D341Med (cell line): ENCODE measurements around the gene PRG3.
A peak's percentile ranks its signal among the peaks of the same experiment; 100 is the strongest.
"Not testable (repeated sequence)": the region's sequence is repeated elsewhere in the genome, so short reads cannot be mapped to it uniquely, and the experiment has no call there.

Experiments
- DNase-seq: peaks from one replicate; pipeline ENCODE4 v3.0.0; 2012; ENCODE audit warnings: low spot score

Gene PRG3

DNA sequence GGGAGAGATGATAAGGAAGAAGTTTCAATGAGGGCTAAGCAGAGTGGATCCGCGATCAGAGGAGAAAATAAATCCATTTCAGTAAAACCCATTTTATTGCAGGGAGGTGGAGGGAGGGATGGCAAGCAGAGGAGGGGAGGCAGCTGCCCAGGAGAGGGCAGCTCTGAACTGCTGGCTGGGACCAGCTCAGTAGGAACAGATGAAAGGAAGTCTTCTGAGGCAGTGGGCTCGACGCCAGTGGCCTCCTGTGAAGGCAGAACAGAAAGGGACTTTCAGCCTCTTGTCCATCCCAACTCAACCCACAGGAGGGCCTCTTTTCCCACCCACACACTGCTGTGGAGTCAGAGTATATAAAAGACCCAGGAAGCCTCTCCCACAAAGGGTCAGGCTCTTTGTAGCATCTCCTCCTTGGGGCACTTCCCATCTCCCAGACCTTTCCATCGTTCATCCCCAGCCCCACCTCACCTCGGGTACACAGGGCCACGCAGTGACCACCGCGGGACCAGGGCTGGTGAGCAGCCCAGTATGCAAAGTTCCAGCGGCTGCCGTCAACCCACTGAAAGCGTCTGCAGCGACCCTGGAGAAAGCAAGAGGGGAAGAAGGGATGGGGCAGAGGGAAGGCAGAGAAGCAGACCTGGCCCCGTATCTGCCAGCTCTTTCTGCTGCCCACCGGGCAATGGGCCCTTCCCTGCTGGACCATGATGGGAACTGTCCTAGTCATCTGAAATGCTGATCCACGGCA, 6.5 kb upstream of the PRG3 start:
- DNase-seq: no peak

DNA sequence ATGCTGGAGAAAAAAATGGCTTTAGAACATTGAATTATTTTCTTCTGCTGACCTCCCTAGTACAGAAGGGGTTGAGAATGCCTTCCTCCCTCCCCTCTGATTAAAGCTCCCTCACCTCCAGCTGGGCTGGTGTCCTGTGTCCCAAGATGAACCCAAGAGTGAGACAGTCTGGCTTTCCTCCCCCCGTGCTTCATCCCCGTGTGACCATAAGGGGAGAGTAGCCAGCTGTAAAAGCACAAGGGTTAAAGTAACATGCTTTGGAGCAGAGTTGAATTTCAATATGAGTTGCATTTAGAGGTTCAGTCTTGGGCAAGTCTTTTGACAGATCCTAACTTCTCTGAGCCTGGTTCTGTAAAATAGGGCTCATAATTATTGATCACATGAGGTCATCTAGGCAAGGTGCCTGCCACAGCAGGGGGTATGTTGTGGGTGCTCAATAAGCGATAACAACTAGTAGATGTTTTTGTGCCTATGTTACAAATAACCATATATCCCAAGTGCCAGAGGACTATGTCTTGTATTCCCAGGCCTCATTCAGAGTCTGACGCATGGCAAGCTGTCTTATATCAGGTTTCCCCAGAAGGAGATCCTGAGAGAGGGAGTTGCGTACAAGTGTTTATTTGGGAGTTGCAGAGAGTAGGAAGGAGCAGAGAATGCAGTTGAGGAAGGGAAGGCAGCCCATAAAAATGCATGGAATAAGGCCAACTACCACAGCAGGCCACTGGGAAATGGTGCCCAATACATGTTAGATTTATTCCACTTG, 5.4 kb upstream of the PRG3 start:
- no peak for DNase-seq

DNA sequence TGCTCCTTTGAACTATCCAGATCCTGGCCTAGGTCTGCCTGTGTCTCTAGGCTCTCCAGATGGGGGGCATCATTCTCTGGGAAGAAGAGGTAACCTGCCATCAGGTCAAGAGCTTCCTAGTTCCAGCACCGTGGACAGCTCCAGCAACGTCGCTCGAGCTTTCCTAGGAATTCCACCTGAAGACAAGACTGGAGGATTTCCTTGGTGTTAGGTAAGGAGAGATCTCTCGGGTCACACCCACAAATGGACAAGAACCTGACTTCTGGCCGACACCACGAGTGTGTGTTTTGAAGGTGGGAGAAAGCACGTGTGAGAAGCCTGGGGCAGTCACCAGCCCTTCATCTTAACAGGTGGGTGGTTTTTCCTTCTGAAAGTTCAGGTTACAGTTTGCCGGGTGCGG, 1.2 kb downstream of the PRG3 start:
- no peak for DNase-seq

DNA sequence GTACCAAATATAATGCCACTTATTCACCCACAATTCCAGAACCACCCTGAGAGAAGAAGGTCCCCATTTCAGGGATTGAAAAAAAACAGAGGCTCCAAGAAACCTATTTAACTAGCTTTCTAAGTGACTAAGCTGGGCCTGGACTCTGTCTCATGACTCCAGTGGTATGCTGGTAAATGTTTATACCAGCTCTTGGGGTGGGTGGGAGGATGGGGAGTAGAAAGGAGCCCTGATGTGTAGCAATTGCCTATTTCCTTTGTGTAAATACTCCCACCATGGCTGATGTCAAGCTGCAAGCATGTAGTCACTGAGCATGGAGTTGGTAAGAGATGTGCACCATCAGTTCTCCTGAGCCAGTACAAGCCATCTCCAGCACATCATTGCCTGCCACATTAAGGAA, 2.8 kb downstream of the PRG3 start:
- DNase-seq: no peak

DNA sequence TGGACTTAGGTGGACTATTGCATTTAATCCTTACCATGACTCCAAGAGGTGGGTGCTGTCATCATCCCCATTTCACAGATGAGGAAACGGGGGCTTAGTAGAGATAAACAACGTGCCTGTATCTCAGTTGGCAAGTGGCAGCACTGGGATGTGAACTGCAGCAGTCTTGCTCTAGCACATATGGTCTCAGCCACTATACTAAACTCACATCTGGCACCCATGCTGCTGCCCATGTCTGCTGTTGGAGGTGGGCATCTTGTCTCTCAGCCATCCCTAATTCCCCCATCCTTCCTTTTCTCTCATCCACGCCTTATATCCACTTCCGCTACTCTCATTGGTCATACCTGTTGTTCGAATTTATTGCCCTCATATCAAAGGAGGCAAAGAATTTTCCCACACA, 3.8 kb downstream of the PRG3 start:
- no peak for DNase-seq

DNA sequence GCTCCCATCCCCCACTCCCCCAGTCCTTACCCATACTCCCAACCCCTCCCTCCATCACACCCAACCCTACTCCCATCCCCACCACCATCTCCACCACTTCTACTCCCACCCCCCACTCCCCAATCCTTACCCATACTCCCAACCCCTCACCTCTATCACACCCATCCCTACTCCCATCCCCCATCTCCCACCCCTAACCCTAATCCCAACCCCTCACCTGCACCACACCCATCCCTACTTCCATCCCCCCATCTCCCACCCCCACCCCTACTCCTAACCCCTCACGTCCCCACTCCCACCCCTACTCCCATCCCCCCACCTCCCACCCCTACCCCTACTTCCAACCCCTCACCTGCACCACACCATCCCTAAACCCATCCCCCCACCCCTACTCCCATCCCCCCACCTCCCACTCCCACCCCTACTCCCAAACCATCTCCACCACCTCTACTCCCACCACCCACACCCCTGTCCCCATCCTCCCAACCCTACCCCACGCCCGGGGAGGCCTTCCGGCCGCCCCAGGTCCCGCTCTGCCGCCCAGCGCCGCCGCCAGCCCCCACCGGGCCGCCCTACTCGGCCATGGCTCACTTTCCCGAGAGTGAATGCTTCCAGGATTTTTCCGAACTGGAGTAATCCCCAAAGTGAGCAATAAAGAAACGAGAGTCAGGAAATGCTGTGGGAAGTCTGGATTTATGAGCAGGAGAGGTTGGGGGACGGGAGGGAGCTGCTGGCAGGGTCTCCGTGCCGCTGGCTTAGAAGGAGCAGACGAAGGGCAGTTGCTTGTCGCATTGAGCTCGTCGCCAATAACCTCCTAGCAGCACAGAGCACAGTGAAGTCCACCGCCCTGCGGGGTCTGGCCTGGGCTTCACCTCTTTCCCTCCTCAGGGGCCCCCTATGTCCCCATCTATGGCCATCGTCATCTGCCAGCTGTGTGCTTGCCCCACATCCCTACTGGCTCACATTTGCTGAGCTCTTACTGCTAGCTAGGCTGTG, 4.6 kb downstream of the PRG3 start:
- DNase-seq: no peak

DNA sequence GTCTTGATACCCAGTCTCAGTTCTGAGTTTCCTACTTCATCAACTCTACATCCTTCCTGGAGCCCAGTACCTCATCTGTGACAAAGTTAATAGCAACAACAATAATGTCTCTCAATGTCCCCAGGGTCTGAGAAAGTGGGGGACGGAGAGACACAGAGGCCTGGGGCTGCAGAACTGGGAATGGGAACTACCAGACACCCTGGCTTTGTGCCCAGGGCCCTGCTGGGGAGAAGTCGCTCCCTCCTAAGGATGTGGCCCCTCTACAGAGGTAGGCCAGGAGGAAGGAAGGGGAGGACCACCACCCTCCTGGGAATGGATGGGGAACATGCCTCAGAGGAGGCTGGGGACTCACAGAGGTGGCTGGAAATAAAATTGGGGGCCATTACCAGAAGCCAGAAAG, 5.5 kb downstream of the PRG3 start:
- no peak for DNase-seq

DNA sequence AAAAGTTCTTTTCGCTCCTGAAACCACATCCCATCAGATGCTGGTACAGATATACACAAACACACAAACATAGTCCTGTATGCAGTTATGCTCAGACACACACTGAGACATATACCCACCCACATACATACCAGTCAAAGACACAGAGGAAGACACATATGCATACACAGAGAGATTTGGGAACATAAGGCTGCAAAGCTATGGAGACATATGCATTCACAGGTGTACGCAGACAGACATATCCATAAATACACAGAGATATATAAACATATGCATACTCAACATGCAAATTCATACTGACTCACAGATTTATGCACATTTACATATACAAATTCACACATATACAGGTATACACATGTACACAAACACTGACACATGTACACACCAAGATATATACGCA, 6.0 kb downstream of the PRG3 start:
- DNase-seq: no peak

DNA sequence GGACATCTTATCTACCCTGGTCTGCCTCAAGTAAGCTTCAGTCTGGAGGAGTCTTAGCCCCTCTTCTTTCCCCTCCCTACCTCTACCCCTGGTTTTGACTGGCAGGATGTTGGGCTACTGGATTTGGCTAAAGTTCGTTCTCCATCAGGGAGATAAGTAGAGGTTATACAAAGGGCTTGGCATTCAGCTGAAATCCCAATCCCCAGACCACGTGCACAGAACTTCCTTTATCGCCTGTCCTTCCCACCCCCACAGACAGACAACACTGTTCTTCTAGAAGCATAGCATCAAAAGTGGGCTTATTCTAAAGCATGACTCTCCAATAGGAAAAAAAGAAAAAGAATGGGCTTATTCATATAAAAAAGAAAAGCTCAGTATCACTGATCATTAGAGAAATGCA, 7.8 kb downstream of the PRG3 start:
- no peak for DNase-seq

DNA sequence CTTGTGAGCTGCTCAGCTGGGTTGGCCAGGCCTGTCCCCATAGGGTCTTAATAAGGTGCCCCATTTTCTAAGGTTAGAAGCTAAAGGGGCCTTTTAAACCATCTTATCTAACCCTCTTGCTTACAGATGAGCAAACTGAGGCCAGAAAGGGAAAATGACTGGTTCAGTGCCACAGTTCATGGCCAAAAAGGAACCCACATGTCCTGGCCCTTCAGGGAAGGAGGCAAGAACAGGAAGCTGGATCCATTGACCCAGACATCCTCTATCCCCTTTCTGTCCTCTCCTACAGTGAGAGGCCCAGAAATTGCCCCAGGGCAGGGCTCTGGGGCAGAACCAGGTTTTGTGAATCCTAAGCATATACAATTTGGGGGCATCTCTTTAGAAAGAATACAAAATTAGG, 10.0 kb downstream of the PRG3 start:
- DNase-seq: no peak

DNA sequence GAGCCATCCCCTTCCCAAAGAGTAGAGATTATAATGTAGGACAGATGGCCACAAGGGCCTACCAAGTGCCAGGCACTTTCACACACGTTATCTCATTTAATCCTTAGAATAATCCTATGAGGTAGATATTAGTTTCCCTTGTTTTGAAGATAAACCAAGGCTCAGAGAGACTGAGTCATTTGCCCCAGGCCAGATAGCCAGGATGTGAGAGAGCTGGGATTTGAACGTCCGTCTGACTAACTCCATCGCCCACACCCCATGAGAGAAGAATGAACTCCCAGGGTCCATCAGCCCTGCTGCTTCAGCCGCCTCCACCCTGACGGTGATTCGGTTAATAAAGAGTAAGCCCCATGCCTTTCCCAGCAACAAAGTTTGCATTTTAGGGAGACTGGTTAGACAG, 10.7 kb downstream of the PRG3 start:
- no peak for DNase-seq

DNA sequence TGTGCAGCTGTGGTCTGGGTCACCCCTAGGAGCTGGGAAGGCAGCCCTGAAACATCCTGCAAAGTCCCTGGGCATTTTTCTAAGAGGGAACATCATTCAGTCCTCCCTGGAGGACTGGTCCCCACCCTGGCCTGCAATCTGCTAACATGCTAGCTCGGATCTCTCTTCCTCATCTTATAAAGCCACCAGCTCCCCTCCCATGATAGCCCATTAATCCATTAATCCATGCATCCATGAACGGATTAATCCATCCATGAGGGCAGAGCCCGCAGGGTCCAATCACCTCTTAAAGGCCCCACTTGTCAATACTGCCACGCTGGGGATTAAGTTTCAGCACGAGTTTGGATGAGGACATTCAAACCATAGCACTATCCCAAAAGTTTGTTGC, 12.1 kb downstream of the PRG3 start:
- DNase-seq: peak; percentile 46

DNA sequence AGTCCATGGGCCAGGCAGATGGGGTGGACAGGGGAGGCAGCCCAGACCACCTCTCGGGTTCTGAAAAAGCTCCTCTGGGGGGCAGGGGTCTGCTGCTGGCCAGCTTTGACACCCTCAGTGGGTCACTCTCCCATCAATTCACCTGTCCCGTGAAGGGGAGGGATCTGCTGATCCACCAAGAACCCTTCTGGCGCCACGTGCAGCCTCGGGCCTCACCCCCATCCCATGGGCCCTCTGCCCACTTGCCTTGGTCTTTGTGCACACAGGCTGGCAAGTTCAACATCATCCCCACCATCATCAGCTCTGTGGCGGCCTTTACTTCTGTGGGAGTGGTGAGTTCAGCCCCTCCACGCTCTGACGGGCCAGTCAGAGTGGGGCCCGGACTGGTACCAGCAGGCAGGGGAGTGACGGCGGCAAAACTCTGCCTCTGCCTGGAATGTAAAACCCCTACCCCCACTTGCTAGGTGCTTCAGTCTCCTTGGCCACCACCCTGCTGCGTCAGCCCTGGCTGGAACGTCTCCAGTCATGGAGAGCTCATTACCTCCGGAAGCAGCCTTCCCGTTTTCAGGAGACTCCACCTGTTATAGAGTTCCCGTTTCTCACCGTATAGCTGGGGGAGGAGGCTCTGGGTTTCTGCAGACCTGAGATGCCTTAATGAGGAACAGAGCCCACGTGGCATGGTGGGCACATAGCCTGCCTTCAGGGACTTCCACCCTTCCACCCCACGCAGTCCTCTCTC, 12.7 kb downstream of the PRG3 start:
- DNase-seq: no peak

DNA sequence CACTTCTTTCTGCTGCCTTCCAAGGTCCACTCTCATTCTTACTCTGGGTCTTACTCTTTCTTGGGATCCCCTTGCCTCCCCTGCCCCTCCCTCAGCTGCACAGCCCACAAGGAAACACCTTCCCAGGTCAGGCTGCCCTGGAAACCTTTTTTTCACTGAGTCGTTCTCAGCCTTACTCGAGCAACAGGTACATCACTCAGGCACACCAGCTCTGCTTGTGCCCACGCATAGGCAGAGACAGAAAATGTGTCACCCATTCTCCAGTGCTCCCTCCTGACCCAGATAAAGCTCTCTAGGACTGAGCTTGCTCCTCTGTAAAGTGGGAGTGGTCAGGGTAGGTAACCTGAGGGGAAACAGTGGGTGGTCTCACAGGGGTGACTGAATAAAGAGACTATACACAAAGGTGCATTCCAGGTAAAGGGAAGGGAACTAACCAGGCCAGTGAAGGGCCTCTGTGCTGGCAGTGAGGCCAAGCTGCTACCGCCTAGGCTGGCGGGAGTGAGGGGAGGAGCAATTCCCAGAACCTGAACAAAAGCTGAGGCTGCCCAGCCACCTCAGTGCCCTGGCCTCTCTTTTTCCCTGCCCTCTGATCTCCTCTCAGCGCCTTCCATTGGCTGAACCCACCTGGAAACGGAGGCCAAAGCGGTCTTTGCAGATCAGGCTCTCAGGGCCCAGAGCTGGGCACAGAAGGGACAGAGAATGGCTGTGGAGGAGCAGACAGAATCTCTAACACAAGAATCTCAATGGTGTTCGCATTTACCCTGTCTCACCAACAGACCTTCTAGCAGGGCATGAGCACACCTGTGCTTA, 15.9 kb downstream of the PRG3 start:
- no peak for DNase-seq

DNA sequence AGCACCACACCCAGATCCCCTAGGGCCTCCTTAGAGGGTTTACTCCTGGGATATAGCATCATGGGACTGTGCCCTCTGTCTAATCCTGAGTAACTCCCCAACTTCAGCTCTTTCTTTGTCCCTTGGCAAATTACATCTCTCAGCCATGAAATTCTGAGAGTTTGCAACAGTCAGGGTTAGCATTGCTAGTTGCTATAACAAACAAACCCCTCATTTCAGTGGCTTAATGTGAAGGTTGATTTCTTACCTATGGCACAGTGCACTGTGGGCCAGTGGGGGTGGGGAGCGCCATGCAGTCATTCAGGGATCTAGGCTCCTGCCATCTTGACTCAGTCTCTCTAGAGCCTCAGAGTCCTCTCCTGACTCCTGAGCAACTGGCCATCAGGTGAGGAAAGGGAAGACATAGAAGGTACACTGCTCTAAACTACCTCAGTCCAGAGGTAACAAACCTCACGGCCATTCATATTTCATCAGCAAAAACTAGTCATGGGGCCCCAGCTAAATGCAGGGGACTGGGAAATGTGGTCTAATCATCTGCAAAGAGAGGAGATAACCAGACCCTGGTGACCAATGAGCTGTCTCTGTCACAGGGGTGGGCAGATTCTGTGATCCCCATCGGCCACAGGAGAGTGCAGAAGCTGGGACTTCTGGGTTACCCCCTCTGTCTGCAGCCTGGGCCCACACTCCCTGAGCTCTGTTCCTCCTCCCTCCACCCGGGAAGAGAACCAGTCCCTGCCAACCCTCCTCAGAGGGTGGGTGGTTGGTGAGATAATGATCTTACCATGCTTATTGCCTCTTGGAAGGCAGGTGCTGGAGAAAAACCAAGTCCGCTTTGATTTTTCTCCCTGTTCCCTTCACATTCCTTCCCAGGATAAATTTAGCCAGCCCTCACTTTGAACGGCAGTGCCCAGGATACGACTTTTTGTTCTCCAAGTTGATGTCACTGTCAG, 17.5 kb downstream of the PRG3 start:
- no peak for DNase-seq

DNA sequence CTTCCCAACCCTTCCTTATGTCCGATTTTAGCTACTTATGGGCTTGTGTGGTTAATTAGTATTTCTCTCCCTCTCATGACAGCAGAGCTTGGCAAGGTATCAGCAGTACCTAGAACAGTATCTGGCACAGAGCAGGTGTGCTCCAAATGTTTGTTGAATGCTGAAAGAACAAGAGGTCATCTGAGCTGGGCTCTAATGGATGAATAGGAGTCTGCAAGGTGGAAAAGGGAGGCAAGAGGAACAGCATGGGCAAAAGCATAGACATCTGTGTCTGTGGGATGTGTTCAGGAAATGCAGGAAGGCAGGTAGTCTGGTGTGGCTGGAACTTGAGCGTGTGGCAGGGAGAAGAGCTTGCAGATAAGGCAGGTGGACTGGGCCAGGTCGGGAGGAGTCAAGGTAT, 19.0 kb downstream of the PRG3 start:
- DNase-seq: no peak

DNA sequence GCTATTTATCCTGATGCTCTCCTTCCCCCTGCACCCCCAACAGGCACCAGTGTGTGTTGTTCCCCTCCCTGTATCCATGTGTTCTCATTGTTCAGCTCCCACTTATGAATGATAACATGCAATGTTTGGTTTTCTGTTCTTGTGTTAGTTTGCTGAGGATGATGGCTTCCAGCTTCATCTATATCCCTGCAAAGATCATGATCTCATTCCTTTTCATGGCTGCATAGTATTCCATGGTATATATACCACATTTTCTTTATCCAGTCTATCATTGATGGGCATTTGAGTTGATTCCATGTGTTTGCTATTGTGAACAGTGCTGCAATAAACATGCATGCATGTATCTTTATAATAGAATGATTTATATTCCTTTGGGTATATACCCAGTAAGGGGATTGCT, 19.5 kb downstream of the PRG3 start:
- not testable (repeated sequence) for DNase-seq

DNA sequence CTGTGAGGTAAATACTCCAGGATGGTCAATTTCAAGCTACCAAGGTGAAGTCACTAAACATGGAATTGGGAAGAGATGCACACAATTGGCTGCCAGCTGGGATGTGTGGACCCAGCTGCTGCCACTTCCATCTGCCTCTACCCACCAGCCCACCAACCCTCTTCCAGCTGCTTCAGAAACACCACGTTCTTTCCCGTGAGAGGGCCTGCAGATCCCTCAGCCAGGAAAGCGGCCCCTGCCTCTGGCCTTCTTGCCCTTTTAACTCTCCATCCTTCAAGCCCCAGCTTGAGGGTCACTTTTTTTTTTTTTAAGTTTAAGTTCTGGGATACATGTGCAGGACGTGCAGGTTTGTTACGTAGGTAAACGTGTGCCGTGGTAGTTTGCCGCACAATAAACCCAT, 20.0 kb downstream of the PRG3 start:
- no peak for DNase-seq

DNA sequence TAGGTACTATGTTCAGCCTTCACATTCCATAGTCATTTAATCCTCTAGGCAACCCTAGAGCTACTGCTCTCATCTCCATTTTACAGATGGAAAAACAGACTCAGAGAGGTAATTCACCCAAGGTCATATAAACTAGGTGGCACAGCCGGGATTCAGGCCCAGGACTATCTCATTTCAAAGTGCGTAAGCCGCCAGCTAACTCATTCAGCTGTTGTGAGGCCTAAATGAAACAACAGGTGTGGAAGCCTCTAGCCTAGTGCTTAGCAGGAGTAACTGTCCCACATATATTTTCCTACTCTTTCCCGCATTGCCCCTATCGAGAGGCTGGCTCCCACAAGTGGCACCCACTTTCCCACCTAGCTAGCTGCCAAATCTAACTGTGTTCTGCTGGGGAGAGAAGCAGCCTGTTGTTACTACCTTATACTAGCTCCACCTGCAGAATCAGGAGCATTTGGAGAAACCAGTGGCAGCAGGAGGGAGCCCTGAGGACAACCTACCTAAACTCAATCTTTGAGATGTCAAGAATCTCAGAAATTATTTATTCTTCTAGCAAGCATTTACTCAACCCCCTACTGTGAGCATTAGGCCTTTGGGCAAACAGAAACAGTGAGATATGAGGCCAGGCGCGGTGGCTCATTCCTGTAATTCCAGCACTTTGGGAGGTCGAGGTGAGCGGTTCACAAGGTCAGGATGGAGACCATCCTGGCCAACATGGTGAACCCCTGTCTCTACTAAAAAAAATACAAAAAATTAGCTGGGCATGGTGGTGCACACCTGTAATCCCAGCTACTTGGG, 20.9 kb downstream of the PRG3 start:
- DNase-seq: no peak
